ENCODE results near the gene CASK. TPM values are rescaled to one million over a fixed set of nuclear protein-coding genes. Genes with fewer than 3 reads are reported as not detected.

The CASK gene
- total RNA-seq, 2 donors from 2014 or later: 22.3 to 27.4 TPM

- TF ChIP-seq POLR2A (IDR thresholded peaks at IDR 0.05): no peak
- TF ChIP-seq CTCF (IDR thresholded peaks at IDR 0.05): no peak
- intact Hi-C loops (cut with DNase I): no loop called here
- Histone ChIP-seq H3K4me1 (peaks cover 20% of the 10 kb centered on the region), H3K9me3 (no peaks in the 10 kb centered on the region), H3K36me3 (replicated peaks in 1 of 2; ENCODE audit: insufficient read depth in 1 of 2, low read depth in 2 of 2) (no peaks in the 10 kb centered on the region), H3K27me3 (no peaks in the 10 kb centered on the region), H3K4me3 (no peak overlapping the region), H3K27ac (peak overlapping the region in 3 of 4 donors; percentile 32 to 70 (median 50))
- DNase-seq: no peak
- 11 to 19% methylated on average over 3 of the region's 3 CpGs for WGBS, 2 donors
- peak; percentile 77 for ATAC-seq
Measured at GRCh38 chrX:41761169-41761568, 162.2 kb downstream of the CASK start.

- no peak for TF ChIP-seq POLR2A (IDR thresholded peaks at IDR 0.05)
- TF ChIP-seq CTCF (IDR thresholded peaks at IDR 0.05): peak in 6 of 7 experiments; percentile 24 to 48 (median 41)
- 53 to 57% methylated on average over 3 of the region's 3 CpGs for WGBS, 2 donors
- no peak overlapping the region for H3K4me3 ChIP-seq
- H3K4me1 ChIP-seq: peaks cover 16% of the 10 kb centered on the region
- no peak overlapping the region for H3K27ac ChIP-seq
- intact Hi-C loops (cut with DNase I): no loop called here
- no peaks in the 10 kb centered on the region for H3K36me3 ChIP-seq (replicated peaks in 1 of 2; ENCODE audit: insufficient read depth in 1 of 2, low read depth in 2 of 2)
- no peaks in the 10 kb centered on the region for H3K27me3 ChIP-seq
- DNase-seq (no peak), ATAC-seq (no peak)
- H3K9me3 ChIP-seq: no peaks in the 10 kb centered on the region
Measured at GRCh38 chrX:41759817-41760216, 163.5 kb downstream of the CASK start.

GRCh38 chrX:41758401-41758800, 165.0 kb downstream of the CASK start:
- no peak overlapping the region for H3K4me3 ChIP-seq
- 80 to 100% methylated on average over 1 of the region's 2 CpGs for WGBS, 2 donors
- no peaks in the 10 kb centered on the region for H3K9me3 ChIP-seq
- intact Hi-C loops (cut with DNase I): no loop called here
- no peak for DNase-seq
- H3K27me3 ChIP-seq: no peaks in the 10 kb centered on the region
- H3K27ac ChIP-seq: no peak overlapping the region
- ATAC-seq: no peak
- peaks cover 16% of the 10 kb centered on the region for H3K4me1 ChIP-seq
- TF ChIP-seq CTCF (IDR thresholded peaks at IDR 0.05) (no peak), POLR2A (IDR thresholded peaks at IDR 0.05) (no peak)
- H3K36me3 ChIP-seq (replicated peaks in 1 of 2; ENCODE audit: insufficient read depth in 1 of 2, low read depth in 2 of 2): no peaks in the 10 kb centered on the region

- intact Hi-C loops (cut with DNase I): no loop called here
- WGBS, 2 donors: 66 to 78% methylated on average over 3 of the region's 3 CpGs
- DNase-seq (no peak), ATAC-seq (no peak)
- TF ChIP-seq CTCF (IDR thresholded peaks at IDR 0.05) (no peak), POLR2A (IDR thresholded peaks at IDR 0.05) (no peak)
- Histone ChIP-seq H3K36me3 (replicated peaks in 1 of 2; ENCODE audit: insufficient read depth in 1 of 2, low read depth in 2 of 2) (no peaks in the 10 kb centered on the region), H3K27ac (no peak overlapping the region), H3K9me3 (no peaks in the 10 kb centered on the region), H3K4me1 (no peaks in the 10 kb centered on the region), H3K27me3 (no peaks in the 10 kb centered on the region), H3K4me3 (no peak overlapping the region)
Measured at GRCh38 chrX:41750716-41751115, 172.6 kb downstream of the CASK start.

- ATAC-seq (no peak), DNase-seq (no peak)
- Histone ChIP-seq H3K36me3 (replicated peaks in 1 of 2; ENCODE audit: insufficient read depth in 1 of 2, low read depth in 2 of 2) (no peaks in the 10 kb centered on the region), H3K27ac (no peak overlapping the region), H3K4me1 (no peaks in the 10 kb centered on the region), H3K27me3 (no peaks in the 10 kb centered on the region), H3K4me3 (no peak overlapping the region), H3K9me3 (no peaks in the 10 kb centered on the region)
- 71 to 100% methylated on average over 1 of the region's 1 CpG for WGBS, 2 donors
- TF ChIP-seq POLR2A (IDR thresholded peaks at IDR 0.05): no peak
- no peak for TF ChIP-seq CTCF (IDR thresholded peaks at IDR 0.05)
- intact Hi-C loops (cut with DNase I): no loop called here
Measured at GRCh38 chrX:41739871-41740270, 183.5 kb downstream of the CASK start.
